HFFc6 (cell line): ENCODE results near the gene RTN4IP1. TPM values are rescaled to one million over a fixed set of nuclear protein-coding genes. Genes with fewer than 3 reads are reported as not detected.
"Not testable (repeated sequence)": the region's sequence is repeated elsewhere in the genome, so short reads cannot be mapped to it uniquely, and the experiment has no call there.

Source experiments
- DNase-seq: peaks from one replicate; pipeline ENCODE4 v3.0.0-alpha.2; 2018
- H3K27ac Mint-ChIP-seq: 2 replicates; pipeline ENCODE4 v1.8.0; 2020; ENCODE audit warnings: mild to moderate bottlenecking, mixed read lengths
- H3K27me3 Mint-ChIP-seq: 2 replicates; pipeline ENCODE4 v1.8.0; 2021; ENCODE audit warnings: mild to moderate bottlenecking, moderate library complexity, mixed read lengths; ENCODE audit not compliant: insufficient read depth
- H3K36me3 Mint-ChIP-seq: 2 replicates; pipeline ENCODE4 v1.8.0; 2021; ENCODE audit warnings: low read depth, mixed read lengths
- H3K4me1 Mint-ChIP-seq: 2 replicates; pipeline ENCODE4 v1.8.0; 2020; ENCODE audit warnings: low read depth, mixed read lengths
- H3K4me3 Mint-ChIP-seq: 2 replicates; pipeline ENCODE4 v1.8.0; 2020; ENCODE audit warnings: mild to moderate bottlenecking, moderate library complexity, mixed read lengths
- H3K9me3 Mint-ChIP-seq: 2 replicates; pipeline ENCODE4 v1.8.0; 2020; ENCODE audit warnings: mild to moderate bottlenecking, mixed read lengths
- CTCF ChIP-seq: fragments of 200-600 bp; sonication (generic); IDR thresholded peaks from 2 replicates; pipeline ENCODE4 v1.5.0; 2021; ENCODE audit warnings: antibody characterized with exemption, mild to moderate bottlenecking
- total RNA-seq, 6 experiments: library from RNA; stranded (reverse); fragmentation: NEBNext Ultra II Directional; extraction: Animal tissue kit (Norgen Biotek cat#: 25700); gene quantifications; 2 replicates in 1 of 6; 3 replicates in 5 of 6; pipeline ENCODE4 v1.2.3, GENCODE V29; 2021

RTN4IP1 gene
- total RNA-seq, 6 experiments from 2014 or later: 5.7 to 8.9 (median 8.0) TPM

DNA sequence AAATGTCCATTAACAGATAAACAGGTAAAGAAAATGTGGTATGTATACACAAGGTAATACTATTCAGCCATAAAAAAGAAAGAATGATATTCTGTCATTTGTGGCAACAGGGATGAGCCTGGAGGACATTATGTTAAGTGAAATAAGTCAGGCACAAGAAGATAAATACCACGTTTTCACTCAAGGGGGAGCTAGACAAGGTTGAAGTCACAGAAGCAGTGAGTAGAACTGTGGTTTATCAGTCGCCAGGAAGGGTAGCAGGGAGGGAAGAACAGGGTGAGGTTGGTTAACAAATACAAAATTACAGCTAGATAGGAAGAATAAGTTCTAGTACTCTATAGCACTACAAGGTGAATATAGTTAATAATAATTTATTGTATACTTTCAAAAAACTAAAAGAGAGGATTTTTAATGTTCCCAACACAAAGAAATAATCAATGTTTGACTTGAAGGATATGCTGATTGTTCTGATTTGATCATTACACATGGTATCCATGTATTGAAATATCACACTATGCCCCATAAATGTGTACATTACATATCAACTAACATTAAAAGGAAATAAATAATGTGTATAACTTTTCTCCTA lies 21.1 kb downstream of the RTN4IP1 start:
- Mint-ChIP-seq H3K27me3 (no peaks in the 10 kb centered on the region), H3K9me3 (no peaks in the 10 kb centered on the region), H3K27ac (no peak overlapping the region), H3K36me3 (no peaks in the 10 kb centered on the region; the same call in 1 of the 2 replicates), H3K4me1 (no peaks in the 10 kb centered on the region), H3K4me3 (no peak overlapping the region)
- DNase-seq: peak; percentile 70
- peak; percentile 82 for TF ChIP-seq CTCF

DNA sequence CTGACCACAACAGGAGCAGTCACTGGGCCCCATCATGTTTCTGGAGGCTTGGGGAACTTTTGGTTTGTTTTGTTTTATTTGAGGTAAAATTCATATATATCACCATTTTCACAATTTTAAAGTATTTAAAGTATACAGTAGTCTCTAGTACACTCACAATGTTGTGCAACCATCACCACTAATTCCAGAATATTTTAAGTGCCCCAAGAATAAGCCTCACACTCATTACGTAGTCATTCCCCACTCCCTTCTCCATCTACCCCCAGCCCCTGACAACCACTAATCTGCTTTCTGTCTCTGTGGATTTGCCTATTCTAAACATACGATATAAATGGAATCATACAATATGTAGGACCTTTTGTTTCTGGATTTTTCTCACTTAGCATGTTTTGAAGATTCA lies 29.0 kb downstream of the RTN4IP1 start:
- peaks cover 7% of the 10 kb centered on the region for H3K4me1 Mint-ChIP-seq
- H3K27me3 Mint-ChIP-seq: no peaks in the 10 kb centered on the region
- H3K36me3 Mint-ChIP-seq: peaks cover 7% of the 10 kb centered on the region
- no peak overlapping the region for H3K27ac Mint-ChIP-seq
- no peak for DNase-seq
- H3K9me3 Mint-ChIP-seq: no peaks in the 10 kb centered on the region
- TF ChIP-seq CTCF: no peak
- no peak overlapping the region for H3K4me3 Mint-ChIP-seq

DNA sequence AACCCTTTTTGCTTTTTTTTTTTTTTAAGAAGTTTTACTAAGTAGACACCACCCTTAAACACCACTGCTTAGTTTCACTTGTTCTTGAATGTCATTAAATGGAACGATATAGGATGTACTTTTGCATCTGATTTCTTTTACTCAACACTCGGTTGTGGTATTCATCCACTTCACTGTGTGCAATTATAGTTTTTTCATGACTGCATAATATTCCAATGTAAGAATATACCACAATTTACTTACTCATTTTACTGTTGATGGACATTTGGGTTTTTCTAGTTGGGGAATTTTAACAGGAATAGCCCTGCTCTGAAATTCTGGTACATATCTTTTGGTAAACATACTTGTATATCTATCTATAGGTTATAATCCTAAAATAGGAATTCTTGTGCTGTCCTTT lies 29.9 kb downstream of the RTN4IP1 start:
- H3K36me3 Mint-ChIP-seq: peaks cover 7% of the 10 kb centered on the region
- peaks cover 7% of the 10 kb centered on the region for H3K4me1 Mint-ChIP-seq

DNA sequence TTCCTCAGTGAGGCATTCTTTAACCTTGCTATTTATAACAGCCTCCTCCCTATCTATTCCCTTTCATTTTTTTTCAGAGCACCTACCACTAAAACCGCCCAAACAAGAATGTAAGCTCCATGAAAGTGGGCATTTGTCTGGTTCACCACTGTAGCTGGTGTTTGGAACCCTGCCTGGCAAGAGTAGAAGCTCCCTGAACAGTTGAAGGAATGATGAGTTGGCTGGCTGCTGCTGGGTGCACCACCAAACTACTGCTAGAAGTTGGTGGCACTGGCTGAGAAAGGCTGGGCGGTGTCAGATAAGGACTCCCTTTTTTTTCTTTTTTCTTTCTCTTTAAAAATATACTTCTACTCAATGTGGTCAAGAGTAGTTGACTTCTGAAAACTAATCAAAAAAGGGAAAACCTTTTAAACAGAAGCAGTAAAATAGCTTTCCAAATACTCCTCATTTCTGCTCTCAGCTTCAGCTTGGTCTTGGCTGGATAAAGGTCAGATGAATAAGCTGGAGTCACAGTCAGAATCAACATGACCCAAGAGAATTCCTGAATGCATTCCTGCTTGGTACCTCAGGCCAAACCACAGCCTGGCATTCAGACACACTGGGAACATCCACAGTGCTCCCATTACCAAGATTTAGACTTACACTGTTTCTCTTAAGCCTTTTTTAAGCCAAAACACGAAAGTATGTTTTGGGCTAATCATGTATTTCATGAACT lies 38.0 kb downstream of the RTN4IP1 start:
- H3K27me3 Mint-ChIP-seq: no peaks in the 10 kb centered on the region
- peak overlapping the region; percentile 72 for H3K4me3 Mint-ChIP-seq
- no peak for TF ChIP-seq CTCF
- peaks cover 35% of the 10 kb centered on the region for H3K4me1 Mint-ChIP-seq
- H3K36me3 Mint-ChIP-seq: no peaks in the 10 kb centered on the region; the same call in 1 of the 2 replicates
- peak; percentile 91 for DNase-seq
- no peaks in the 10 kb centered on the region for H3K9me3 Mint-ChIP-seq
- peak overlapping the region; percentile 80 for H3K27ac Mint-ChIP-seq

More for the DNA sequence above, 29.9 kb downstream of the RTN4IP1 start:
- TF ChIP-seq CTCF: no peak
- Mint-ChIP-seq H3K9me3 (no peaks in the 10 kb centered on the region), H3K27ac (no peak overlapping the region), H3K27me3 (no peaks in the 10 kb centered on the region), H3K4me3 (no peak overlapping the region)
- no peak for DNase-seq

- H3K4me3 Mint-ChIP-seq, H3K9me3 Mint-ChIP-seq, H3K27ac Mint-ChIP-seq, DNase-seq, H3K36me3 Mint-ChIP-seq, H3K27me3 Mint-ChIP-seq: not testable (repeated sequence)
- H3K4me1 Mint-ChIP-seq: peaks cover 35% of the 10 kb centered on the region
These were observed 40.4 kb downstream of the RTN4IP1 start for GRCh38 chr6:106588937-106589336.

GRCh38 chr6:106586815-106587415 lies 42.4 kb downstream of the RTN4IP1 start:
- DNase-seq: no peak
- peaks cover 7% of the 10 kb centered on the region; the same call in 1 of the 2 replicates for H3K36me3 Mint-ChIP-seq
- H3K9me3 Mint-ChIP-seq: no peaks in the 10 kb centered on the region
- no peak for TF ChIP-seq CTCF
- no peak overlapping the region for H3K4me3 Mint-ChIP-seq
- H3K27me3 Mint-ChIP-seq: no peaks in the 10 kb centered on the region
- H3K27ac Mint-ChIP-seq: no peak overlapping the region
- peaks cover 29% of the 10 kb centered on the region for H3K4me1 Mint-ChIP-seq
